SHP77 (cell line): ENCODE measurements around the gene LARP4.
"Not testable (repeated sequence)": the region's sequence is repeated elsewhere in the genome, so short reads cannot be mapped to it uniquely, and the experiment has no call there.

Experiments used
- DNase-seq, 2 experiments: peaks; one replicate each; lab custom pipeline; 2025; lab: John Stamatoyannopoulos, UW

Gene LARP4

GRCh38 chr12:50400638-50401499, at the start of gene LARP4:
Gene LARP4, plus strand, starts transcription at chr12:50400885. Its CDS starts 126 bp downstream, at chr12:50401011.
- DNase-seq = peak; percentile 93 to 94

- DNase-seq = peak; percentile 14 to 20
These were observed 49.3 kb upstream of the LARP4 start for GRCh38 chr12:50351120-50352043.

- no peak for DNase-seq
These were observed 47.3 kb upstream of the LARP4 start for GRCh38 chr12:50353404-50353803.

- DNase-seq = no peak
These were observed 46.7 kb upstream of the LARP4 start for GRCh38 chr12:50353869-50354593.

GRCh38 chr12:50354908-50355307, 45.8 kb upstream of the LARP4 start:
- DNase-seq = no peak

GRCh38 chr12:50355365-50355764, 45.3 kb upstream of the LARP4 start:
- no peak for DNase-seq

GRCh38 chr12:50362671-50363070, 38.0 kb upstream of the LARP4 start:
- DNase-seq = no peak

- no peak for DNase-seq
These were observed 37.5 kb upstream of the LARP4 start for GRCh38 chr12:50363141-50363540.

GRCh38 chr12:50365709-50366406, 34.8 kb upstream of the LARP4 start:
- DNase-seq = no peak

- not testable (repeated sequence) for DNase-seq
These were observed 30.0 kb upstream of the LARP4 start for GRCh38 chr12:50370672-50371071.

- DNase-seq = no peak
These were observed 24.9 kb upstream of the LARP4 start for GRCh38 chr12:50375802-50376201.

GRCh38 chr12:50380761-50381325, 19.8 kb upstream of the LARP4 start:
- no peak for DNase-seq

- DNase-seq = no peak
These were observed 13.2 kb upstream of the LARP4 start for GRCh38 chr12:50387487-50387886.

GRCh38 chr12:50387972-50388478, 12.7 kb upstream of the LARP4 start:
- DNase-seq = no peak

- DNase-seq = not testable (repeated sequence)
These were observed 11.9 kb upstream of the LARP4 start for GRCh38 chr12:50388793-50389192.

- DNase-seq = no peak
These were observed 10.4 kb upstream of the LARP4 start for GRCh38 chr12:50390316-50390741.

GRCh38 chr12:50394469-50395029, 6.1 kb upstream of the LARP4 start:
- no peak for DNase-seq

GRCh38 chr12:50397117-50397650, 3.5 kb upstream of the LARP4 start:
- no peak for DNase-seq

- DNase-seq = no peak
These were observed 1.8 kb upstream of the LARP4 start for GRCh38 chr12:50398931-50399330.

GRCh38 chr12:50400104-50400637, 514 bp upstream of the LARP4 start:
- no peak for DNase-seq
